D721Med (cell line): ENCODE results near the gene ADM5.
A peak's percentile ranks its signal among the peaks of the same experiment; 100 is the strongest.

Experiments used
- DNase-seq: peaks from one replicate; pipeline ENCODE4 v3.0.0; 2011; ENCODE audit warnings: low spot score; ENCODE audit not compliant: insufficient read length
- FAIRE-seq: peaks from 2 replicates; lab custom pipeline; 2011; peaks lifted over from hg19 to GRCh38; lab: Jason Lieb, UNC
- CTCF ChIP-seq: IDR thresholded peaks from 2 replicates; pipeline ENCODE4 v1.5.1; 2012; ENCODE audit warnings: mild to moderate bottlenecking, control low read depth; ENCODE audit not compliant: insufficient read depth; ENCODE audit errors: missing control alignments

ADM5 gene

DNA sequence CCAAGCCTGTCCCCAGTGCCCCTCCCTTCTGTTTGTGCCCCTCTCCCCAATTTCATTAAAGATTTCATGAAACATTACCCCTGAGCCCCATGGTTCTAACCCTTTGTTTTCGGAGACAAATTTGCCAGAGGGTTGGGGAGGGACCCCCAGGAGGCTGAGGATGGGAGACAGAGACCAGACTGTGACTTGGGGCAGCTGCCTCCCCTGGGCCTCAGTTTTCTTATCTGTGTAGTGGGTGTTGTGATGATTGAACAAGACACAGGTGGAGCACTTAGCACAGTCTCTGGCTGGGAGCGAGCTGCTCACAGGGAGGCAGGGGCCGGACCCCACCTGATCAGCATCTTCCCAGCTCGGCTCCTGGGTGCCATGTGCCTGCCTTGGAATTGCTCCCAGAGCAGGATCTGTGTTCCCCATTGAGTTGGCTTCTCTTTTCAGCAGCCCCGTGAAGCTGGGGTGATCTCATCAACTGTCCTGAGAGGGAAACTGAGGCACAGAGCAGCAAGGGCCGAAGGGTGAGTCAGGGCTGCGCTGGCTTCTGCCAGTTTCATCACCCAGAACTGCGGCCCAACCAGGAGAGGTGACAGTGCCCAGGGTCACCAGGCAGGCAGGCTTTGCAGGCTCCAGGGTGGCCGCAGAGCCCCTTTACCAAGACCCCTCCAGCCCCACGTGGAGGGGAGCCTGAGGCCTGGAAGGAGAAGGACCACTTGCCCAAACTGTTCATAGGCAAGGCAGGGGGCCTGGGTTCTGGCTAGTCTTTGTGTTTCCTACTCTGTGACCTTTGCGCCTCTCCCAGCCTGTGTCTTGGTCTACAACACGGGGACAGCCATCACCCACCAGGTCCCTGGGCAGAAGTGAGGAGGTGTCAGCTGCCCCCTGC lies 30.6 kb upstream of the ADM5 start:
- DNase-seq (no peak), FAIRE-seq (no peak)
- TF ChIP-seq CTCF = no peak

- no peak for FAIRE-seq
- no peak for TF ChIP-seq CTCF
- no peak for DNase-seq
These were observed 28.9 kb upstream of the ADM5 start for GRCh38 chr19:49660338-49660961.

GRCh38 chr19:49662011-49662410 lies 27.4 kb upstream of the ADM5 start:
- FAIRE-seq = no peak
- TF ChIP-seq CTCF = no peak

GRCh38 chr19:49663224-49663623 lies 26.2 kb upstream of the ADM5 start:
- FAIRE-seq (no peak), DNase-seq (no peak)

More at GRCh38 chr19:49662011-49662410, 27.4 kb upstream of the ADM5 start:
- no peak for DNase-seq

GRCh38 chr19:49664171-49665035 lies 25.0 kb upstream of the ADM5 start:
- no peak for TF ChIP-seq CTCF
- FAIRE-seq (no peak), DNase-seq (peak; percentile 96)

More at GRCh38 chr19:49663224-49663623, 26.2 kb upstream of the ADM5 start:
- no peak for TF ChIP-seq CTCF

DNA sequence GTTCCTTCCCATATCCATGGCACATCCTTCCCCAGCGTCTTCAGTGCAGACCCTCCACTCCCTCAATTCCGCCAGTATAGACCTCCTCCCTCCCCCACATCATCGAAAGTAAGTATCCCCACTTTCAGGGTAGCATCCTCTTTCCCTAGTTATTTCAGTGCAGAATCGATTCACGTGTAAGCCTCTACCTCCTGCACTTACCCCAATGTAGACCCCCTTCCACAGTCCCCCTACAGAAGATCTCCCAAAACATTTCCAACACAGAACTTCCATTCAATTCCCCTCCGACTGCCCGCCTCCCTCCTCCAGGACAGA lies 24.4 kb upstream of the ADM5 start:
- FAIRE-seq (no peak), DNase-seq (no peak)
- no peak for TF ChIP-seq CTCF
